ENCODE measurements around the gene ZSCAN4.

DNA sequence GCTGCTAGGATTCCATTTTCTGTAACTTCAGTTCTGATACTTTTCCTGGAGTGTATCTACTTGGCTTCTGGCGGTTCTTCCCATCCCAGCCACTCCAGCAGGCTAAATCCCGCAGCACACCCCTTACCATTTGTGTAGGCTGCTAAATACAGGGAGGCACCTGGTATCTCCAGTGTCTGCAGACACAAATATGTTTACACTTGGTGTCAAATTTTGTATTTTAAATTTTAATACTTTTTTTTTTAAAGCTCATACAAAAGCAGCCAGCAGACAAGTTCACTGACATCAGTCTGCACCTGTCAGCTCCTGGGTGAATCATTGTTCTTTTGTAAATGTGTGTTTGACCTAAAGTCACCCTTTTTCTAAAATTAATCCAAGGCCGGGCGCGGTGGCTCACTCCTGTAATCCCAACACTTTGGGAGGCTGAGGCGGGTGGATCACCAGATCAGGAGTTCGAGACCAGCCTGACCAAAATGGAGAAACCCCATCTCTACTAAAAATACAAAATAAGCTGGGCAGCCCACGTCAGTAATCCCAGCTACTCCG lies 3.4 kb upstream of the ZSCAN4 start:
- TF ChIP-seq, protein P1, sequence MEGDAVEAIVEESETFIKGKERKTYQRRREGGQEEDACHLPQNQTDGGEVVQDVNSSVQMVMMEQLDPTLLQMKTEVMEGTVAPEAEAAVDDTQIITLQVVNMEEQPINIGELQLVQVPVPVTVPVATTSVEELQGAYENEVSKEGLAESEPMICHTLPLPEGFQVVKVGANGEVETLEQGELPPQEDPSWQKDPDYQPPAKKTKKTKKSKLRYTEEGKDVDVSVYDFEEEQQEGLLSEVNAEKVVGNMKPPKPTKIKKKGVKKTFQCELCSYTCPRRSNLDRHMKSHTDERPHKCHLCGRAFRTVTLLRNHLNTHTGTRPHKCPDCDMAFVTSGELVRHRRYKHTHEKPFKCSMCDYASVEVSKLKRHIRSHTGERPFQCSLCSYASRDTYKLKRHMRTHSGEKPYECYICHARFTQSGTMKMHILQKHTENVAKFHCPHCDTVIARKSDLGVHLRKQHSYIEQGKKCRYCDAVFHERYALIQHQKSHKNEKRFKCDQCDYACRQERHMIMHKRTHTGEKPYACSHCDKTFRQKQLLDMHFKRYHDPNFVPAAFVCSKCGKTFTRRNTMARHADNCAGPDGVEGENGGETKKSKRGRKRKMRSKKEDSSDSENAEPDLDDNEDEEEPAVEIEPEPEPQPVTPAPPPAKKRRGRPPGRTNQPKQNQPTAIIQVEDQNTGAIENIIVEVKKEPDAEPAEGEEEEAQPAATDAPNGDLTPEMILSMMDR (IDR thresholded peaks at IDR 0.05) = no peak
- no peak for TF ChIP-seq REST (IDR thresholded peaks at IDR 0.05; ENCODE audit: insufficient read depth in 1 of 2, low read depth in 2 of 2, low read length in 1 of 2)
